B cell (primary cell): ENCODE results near the gene MAJIN. TPM values are rescaled to one million over a fixed set of nuclear protein-coding genes. Genes with fewer than 3 reads are reported as not detected.

Source experiments
- ATAC-seq: fragments of 200-7000 bp; cut with Tn5 transposase; one replicate; pipeline ENCODE4 v1.10.0; 2021; ENCODE audit warnings: low read depth, mild to moderate bottlenecking, moderate number of reproducible peaks, moderate library complexity
- CTCF ChIA-PET: fragments of 350-600 bp; sonication (Branson Sonifier 250); formaldehyde crosslinking; loops from one replicate; lab custom pipeline; 2021; ENCODE audit warnings: antibody characterized with exemption, inconsistent platforms; lab: Charles Lee
- POLR2A ChIA-PET: fragments of 350-600 bp; sonication (Branson Sonifier 250); formaldehyde crosslinking; loops from one replicate; lab custom pipeline; 2021; ENCODE audit warnings: antibody characterized with exemption; lab: Charles Lee
- DNase-seq: peaks from one replicate; pipeline ENCODE4 v3.0.0; 2013
- H2AFZ ChIP-seq: 2 replicates; pipeline ENCODE4 v1.6.1; 2012; ENCODE audit warnings: mild to moderate bottlenecking, low read depth, low read length; ENCODE audit not compliant: insufficient read depth, poor library complexity, severe bottlenecking
- H3K27ac ChIP-seq, 2 donors: 1 replicate in 1 of 2; 2 replicates in 1 of 2; pipeline ENCODE4 v1.5.1; 2012 to 2013; ENCODE audit warnings: low read length in 2 of 2, mild to moderate bottlenecking in 2 of 2, moderate library complexity in 1 of 2
- H3K27me3 ChIP-seq, 4 experiments: fragments of 200-600 bp in 1 of 4; sonication (generic) in 1 of 4; replicated peaks in 1 of 4; 1 replicate in 2 of 4; 2 replicates in 2 of 4; pipeline versions ENCODE4 v1.6.1 to v1.7.0; 2013 to 2016; ENCODE audit warnings: low read length in 3 of 4, mild to moderate bottlenecking in 2 of 4, mixed read lengths in 1 of 4, moderate library complexity in 1 of 4; ENCODE audit not compliant: insufficient read depth in 4 of 4, control insufficient read depth in 3 of 4; ENCODE audit errors: control extremely low read depth in 1 of 4
- H3K36me3 ChIP-seq, 2 experiments: replicated peaks in 1 of 2; 1 replicate in 1 of 2; 2 replicates in 1 of 2; pipeline versions ENCODE4 v1.6.1 to v1.7.1; 2013; ENCODE audit warnings: low read length in 1 of 2; ENCODE audit not compliant: insufficient read depth in 2 of 2, control insufficient read depth in 1 of 2; ENCODE audit errors: control extremely low read depth in 1 of 2, extremely low read depth in 1 of 2
- H3K4me1 ChIP-seq, 2 donors: fragments of 200-600 bp in 1 of 2; sonication (generic) in 1 of 2; 1 replicate in 1 of 2; 2 replicates in 1 of 2; pipeline versions ENCODE4 v1.5.1 to v1.6.1; 2013 to 2017; ENCODE audit warnings: low read length in 2 of 2; ENCODE audit not compliant: control insufficient read depth in 2 of 2, insufficient read depth in 2 of 2
- H3K4me2 ChIP-seq: replicated peaks from 2 replicates; pipeline ENCODE3; 2012; ENCODE audit warnings: mild to moderate bottlenecking, low read depth, low read length; ENCODE audit not compliant: poor library complexity, severe bottlenecking
- H3K4me3 ChIP-seq, 5 experiments: fragments of 200-600 bp in 1 of 5; sonication (generic) in 1 of 5; 1 replicate in 3 of 5; 2 replicates in 2 of 5; pipeline versions ENCODE4 v1.5.1 to v1.7.0; 2011 to 2016; ENCODE audit warnings: low read length in 4 of 5, mild to moderate bottlenecking in 4 of 5, low read depth in 2 of 5, control low read depth in 1 of 5, moderate library complexity in 1 of 5; ENCODE audit not compliant: insufficient read depth in 1 of 5; ENCODE audit errors: control extremely low read depth in 1 of 5, extremely low read depth in 1 of 5
- H3K79me2 ChIP-seq: fragments of 200-600 bp; sonication (generic); one replicate; pipeline ENCODE4 v1.6.0; 2016; ENCODE audit warnings: low read length; ENCODE audit not compliant: control insufficient read depth, insufficient read depth
- H3K9ac ChIP-seq: fragments of 200-600 bp; sonication (generic); 2 replicates; pipeline ENCODE4 v1.6.1; 2017; ENCODE audit warnings: mild to moderate bottlenecking, low read length, moderate library complexity
- H3K9me3 ChIP-seq, 3 donors: one replicate each; pipeline versions ENCODE4 v1.6.1 to v1.7.1; 2013; ENCODE audit warnings: low read length in 2 of 3; ENCODE audit not compliant: control insufficient read depth in 2 of 3, insufficient read depth in 1 of 3; ENCODE audit errors: control extremely low read depth in 1 of 3
- H4K20me1 ChIP-seq: 2 replicates; pipeline ENCODE4 v1.6.0; 2012; ENCODE audit warnings: mild to moderate bottlenecking, low read length; ENCODE audit not compliant: insufficient read depth, control insufficient read depth, poor library complexity, severe bottlenecking
- H3K27ac Mint-ChIP-seq: one replicate; pipeline ENCODE4 v1.8.0; 2021; ENCODE audit warnings: mixed read lengths
- H3K27me3 Mint-ChIP-seq: one replicate; pipeline ENCODE4 v1.8.0; 2021; ENCODE audit warnings: mixed read lengths
- H3K4me1 Mint-ChIP-seq: one replicate; pipeline ENCODE4 v1.8.0; 2021; ENCODE audit warnings: mixed read lengths
- H3K4me3 Mint-ChIP-seq: one replicate; pipeline ENCODE4 v1.8.0; 2021; ENCODE audit warnings: mixed read lengths
- H3K9me3 Mint-ChIP-seq: one replicate; pipeline ENCODE4 v1.8.0; 2022; ENCODE audit warnings: mixed read lengths; ENCODE audit not compliant: insufficient read depth
- EZH2 ChIP-seq: IDR thresholded peaks from 2 replicates; pipeline ENCODE4 v1.6.1; 2012; ENCODE audit warnings: borderline replicate concordance, low read depth, mild to moderate bottlenecking, moderate library complexity, low read length; ENCODE audit not compliant: insufficient read depth, poor library complexity, severe bottlenecking
- WGBS: methylation state at CpG from one replicate; pipeline ENCODE4 v1.1.5; 2013; ENCODE audit warnings: missing lambda C conversion rate; ENCODE audit not compliant: insufficient coverage; 5-methylcytosine and 5-hydroxymethylcytosine counted together
- intact Hi-C: fragments of 100-400 bp; cut with micrococcal nuclease; formaldehyde crosslinking; loops from one replicate; pipeline ENCODE4 v1.10.0; 2022
- polyA plus RNA-seq: library from polyadenylated mRNA; depleted of rRNA; stranded (reverse); fragments of >200 nt; gene quantifications from 2 replicates; pipeline ENCODE4 v1.2.3, GENCODE V29; 2012
- total RNA-seq, 2 donors: library from RNA; stranded (reverse); fragments of 120-200 nt in 1 of 2; gene quantifications; 1 replicate in 1 of 2; 2 replicates in 1 of 2; pipeline versions ENCODE4 v1.2.3 to v1.2.4, GENCODE V29; 2013 to 2022
- TF ChIP-seq, protein P1 (sequence below): fragments of 200-600 bp; IDR thresholded peaks from one replicate; pipeline ENCODE4 v1.8.0; 2022; ENCODE audit warnings: antibody characterized with exemption, mild to moderate bottlenecking

The MAJIN gene
- total and polyA plus RNA-seq, 2 donors (not counting 1 experiment from before 2014, with no cell fraction given): 0.71 to 2.4 TPM

DNA sequence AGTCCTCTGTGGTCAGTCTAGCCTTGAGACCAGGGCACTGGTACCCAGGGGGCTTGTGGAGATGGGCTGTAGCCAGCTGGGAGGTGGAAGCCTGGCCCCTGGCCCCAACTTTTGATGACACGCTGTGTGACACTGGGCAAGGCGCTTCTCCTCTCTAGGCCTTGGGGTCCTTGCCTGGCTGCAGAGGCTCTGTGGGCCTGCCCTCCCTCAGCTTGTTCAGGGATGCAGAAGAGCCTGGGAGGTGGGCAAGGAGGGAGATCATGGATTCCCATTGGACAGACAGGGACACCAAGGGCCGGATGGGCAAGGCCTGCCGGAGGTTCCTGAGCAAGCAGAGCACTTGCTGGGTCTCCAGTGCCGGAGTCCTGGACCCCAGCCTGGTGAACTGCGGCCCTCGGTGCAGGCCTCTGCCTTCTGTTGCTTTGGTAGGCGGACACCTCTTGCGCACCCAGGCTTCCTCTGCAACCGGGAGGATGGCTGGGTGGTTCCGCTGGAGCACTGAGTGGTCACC lies 48.7 kb downstream of the MAJIN start:
- H3K27ac Mint-ChIP-seq: no peak overlapping the region
- POLR2A ChIA-PET: no interaction called here

GRCh38 chr11:64921384-64921783 lies 50.5 kb downstream of the MAJIN start:
- no peaks in the 10 kb centered on the region for H3K9me3 ChIP-seq
- 90% methylated on average over 2 of the region's 3 CpGs for WGBS
- ChIA-PET CTCF (no interaction called here), POLR2A (no interaction called here)
- peaks cover 15% of the 10 kb centered on the region for H3K79me2 ChIP-seq
- TF ChIP-seq, protein P1, sequence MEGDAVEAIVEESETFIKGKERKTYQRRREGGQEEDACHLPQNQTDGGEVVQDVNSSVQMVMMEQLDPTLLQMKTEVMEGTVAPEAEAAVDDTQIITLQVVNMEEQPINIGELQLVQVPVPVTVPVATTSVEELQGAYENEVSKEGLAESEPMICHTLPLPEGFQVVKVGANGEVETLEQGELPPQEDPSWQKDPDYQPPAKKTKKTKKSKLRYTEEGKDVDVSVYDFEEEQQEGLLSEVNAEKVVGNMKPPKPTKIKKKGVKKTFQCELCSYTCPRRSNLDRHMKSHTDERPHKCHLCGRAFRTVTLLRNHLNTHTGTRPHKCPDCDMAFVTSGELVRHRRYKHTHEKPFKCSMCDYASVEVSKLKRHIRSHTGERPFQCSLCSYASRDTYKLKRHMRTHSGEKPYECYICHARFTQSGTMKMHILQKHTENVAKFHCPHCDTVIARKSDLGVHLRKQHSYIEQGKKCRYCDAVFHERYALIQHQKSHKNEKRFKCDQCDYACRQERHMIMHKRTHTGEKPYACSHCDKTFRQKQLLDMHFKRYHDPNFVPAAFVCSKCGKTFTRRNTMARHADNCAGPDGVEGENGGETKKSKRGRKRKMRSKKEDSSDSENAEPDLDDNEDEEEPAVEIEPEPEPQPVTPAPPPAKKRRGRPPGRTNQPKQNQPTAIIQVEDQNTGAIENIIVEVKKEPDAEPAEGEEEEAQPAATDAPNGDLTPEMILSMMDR: no peak
- no peak for TF ChIP-seq EZH2
- no peaks in the 10 kb centered on the region for H3K27me3 ChIP-seq
- H3K4me1 ChIP-seq: peaks cover 23 to 47% of the 10 kb centered on the region in 2 donors
- peaks cover 6% of the 10 kb centered on the region for H4K20me1 ChIP-seq
- no peaks in the 10 kb centered on the region for H3K36me3 ChIP-seq
- no peak overlapping the region for H3K4me3 ChIP-seq
- H3K4me3 Mint-ChIP-seq: no peak overlapping the region
- no peaks in the 10 kb centered on the region for H3K27me3 Mint-ChIP-seq
- intact Hi-C loops: no loop called here
- H3K9ac ChIP-seq: no peak overlapping the region
- DNase-seq: no peak
- no peak overlapping the region for H3K27ac ChIP-seq
- H3K9me3 Mint-ChIP-seq: no peaks in the 10 kb centered on the region
- H3K4me1 Mint-ChIP-seq: peaks cover 37% of the 10 kb centered on the region
- no peak overlapping the region for H2AFZ ChIP-seq
- no peak overlapping the region for H3K4me2 ChIP-seq
- no peak overlapping the region for H3K27ac Mint-ChIP-seq
- no peak for ATAC-seq

More for the DNA sequence above, 48.7 kb downstream of the MAJIN start:
- peaks cover 13% of the 10 kb centered on the region for H4K20me1 ChIP-seq
- no peak overlapping the region for H3K9ac ChIP-seq
- H3K4me2 ChIP-seq: peak overlapping the region; percentile 95
- H3K27ac ChIP-seq: no peak overlapping the region
- intact Hi-C loops: no loop called here
- no peak for ATAC-seq
- H3K27me3 Mint-ChIP-seq: no peaks in the 10 kb centered on the region
- peaks cover 22% of the 10 kb centered on the region for H3K4me1 Mint-ChIP-seq
- no peak for DNase-seq
- no peaks in the 10 kb centered on the region for H3K27me3 ChIP-seq
- H3K9me3 ChIP-seq: no peaks in the 10 kb centered on the region
- CTCF ChIA-PET: interaction anchor here (0.6 to 2.0 kb wide), 3 partner anchors 75 to 138 kb away, joined by 3 to 8 read pairs (median 3); partner anchors contain the start of gene ARL2
- H3K4me1 ChIP-seq: peaks cover 14 to 34% of the 10 kb centered on the region in 2 donors
- H3K9me3 Mint-ChIP-seq: no peaks in the 10 kb centered on the region
- H3K79me2 ChIP-seq: peaks cover 9% of the 10 kb centered on the region
- H3K4me3 Mint-ChIP-seq: peak overlapping the region; percentile 97
- no peak overlapping the region for H3K4me3 ChIP-seq
- peaks cover 0 to 4% of the 10 kb centered on the region in 2 experiments for H3K36me3 ChIP-seq
- H2AFZ ChIP-seq: peak overlapping the region; percentile 95
- WGBS: 97% methylated on average over 9 of the region's 11 CpGs
- TF ChIP-seq EZH2: no peak
- TF ChIP-seq, protein P1: no peak
